SK-N-MC (cell line): ENCODE results near the gene ZNF496.

Source experiments
- DNase-seq: peaks from one replicate; pipeline ENCODE4 v3.0.0-alpha.2; 2011; ENCODE audit warnings: low read depth, low spot score
- H3K27ac ChIP-seq: fragments of 200-600 bp; sonication (generic); 2 replicates; pipeline ENCODE4 v1.5.1; 2016; ENCODE audit warnings: mixed run types
- H3K36me3 ChIP-seq: fragments of 200-600 bp; sonication (generic); 2 replicates; pipeline ENCODE4 v1.6.1; 2017; ENCODE audit warnings: antibody characterized with exemption, low read length, mixed read lengths; ENCODE audit not compliant: insufficient read depth
- H3K4me3 ChIP-seq: fragments of 200-600 bp; sonication (generic); 2 replicates; pipeline ENCODE4 v1.5.1; 2016
- H3K9ac ChIP-seq: fragments of 200-600 bp; sonication (generic); 2 replicates; pipeline ENCODE4 v1.8.0; 2017; ENCODE audit warnings: mixed run types, mixed read lengths; ENCODE audit not compliant: insufficient read length
- H3K9me3 ChIP-seq: fragments of 200-600 bp; sonication (generic); 2 replicates; pipeline ENCODE4 v1.6.1; 2017; ENCODE audit warnings: low read depth, mild to moderate bottlenecking, antibody characterized with exemption, low read length, moderate library complexity, mixed read lengths
- EZH2 ChIP-seq: fragments of 200-600 bp; sonication (generic); IDR thresholded peaks from one replicate; pipeline ENCODE4 v1.6.1; 2017; ENCODE audit warnings: antibody characterized with exemption
- FOXP2 ChIP-seq: optimal IDR thresholded peaks from 2 replicates; pipeline ENCODE3; 2011; ENCODE audit warnings: mild to moderate bottlenecking, moderate library complexity; ENCODE audit not compliant: insufficient read depth; ENCODE audit errors: extremely low read length, control extremely low read depth
- POLR2AphosphoS5 ChIP-seq: IDR thresholded peaks from 2 replicates; pipeline ENCODE4 v1.6.1; 2012; ENCODE audit warnings: mild to moderate bottlenecking, low read depth, low read length, borderline replicate concordance

ZNF496 gene

DNA sequence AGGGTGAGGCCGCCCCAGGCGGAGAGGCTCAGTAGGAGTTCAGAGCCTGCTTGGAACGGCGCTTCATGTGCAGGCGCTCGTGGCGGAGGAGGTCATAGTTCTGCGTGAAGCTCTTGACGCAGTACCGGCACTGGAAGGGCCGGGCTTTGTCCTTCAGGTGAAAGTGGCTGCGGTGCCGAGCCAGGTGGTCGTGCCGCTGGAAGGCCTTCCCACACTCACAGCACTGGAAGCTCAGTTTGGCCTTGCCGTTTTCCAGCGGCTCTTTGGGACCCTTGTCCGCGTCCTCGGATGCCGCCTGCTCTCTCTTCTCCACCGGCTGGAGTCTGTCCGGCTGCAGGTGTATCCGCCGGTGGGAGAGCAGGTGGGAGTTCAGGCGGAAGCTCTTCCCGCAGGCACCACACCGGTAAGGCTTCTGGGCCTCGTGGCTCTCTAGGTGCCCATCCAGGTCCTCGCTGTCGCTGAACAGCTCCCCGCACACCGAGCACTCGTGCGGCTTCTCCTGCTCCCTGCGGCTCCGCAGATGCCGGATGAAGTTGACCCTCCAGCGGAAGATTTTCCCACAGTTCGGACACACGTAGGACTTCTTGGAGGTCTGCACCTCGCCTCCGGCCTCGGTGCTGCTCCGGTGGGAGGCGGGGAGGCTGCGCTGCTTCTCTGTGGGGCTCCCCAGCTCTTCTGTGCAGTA lies 31.0 kb downstream of the ZNF496 start:
- Histone ChIP-seq H3K27ac (no peak overlapping the region), H3K4me3 (no peak overlapping the region), H3K36me3 (peaks cover 17% of the 10 kb centered on the region; the same call in 1 of the 2 replicates), H3K9me3 (no peaks in the 10 kb centered on the region), H3K9ac (no peak overlapping the region)
- TF ChIP-seq EZH2 (no peak), FOXP2 (no peak), POLR2AphosphoS5 (no peak)
- no peak for DNase-seq

DNA sequence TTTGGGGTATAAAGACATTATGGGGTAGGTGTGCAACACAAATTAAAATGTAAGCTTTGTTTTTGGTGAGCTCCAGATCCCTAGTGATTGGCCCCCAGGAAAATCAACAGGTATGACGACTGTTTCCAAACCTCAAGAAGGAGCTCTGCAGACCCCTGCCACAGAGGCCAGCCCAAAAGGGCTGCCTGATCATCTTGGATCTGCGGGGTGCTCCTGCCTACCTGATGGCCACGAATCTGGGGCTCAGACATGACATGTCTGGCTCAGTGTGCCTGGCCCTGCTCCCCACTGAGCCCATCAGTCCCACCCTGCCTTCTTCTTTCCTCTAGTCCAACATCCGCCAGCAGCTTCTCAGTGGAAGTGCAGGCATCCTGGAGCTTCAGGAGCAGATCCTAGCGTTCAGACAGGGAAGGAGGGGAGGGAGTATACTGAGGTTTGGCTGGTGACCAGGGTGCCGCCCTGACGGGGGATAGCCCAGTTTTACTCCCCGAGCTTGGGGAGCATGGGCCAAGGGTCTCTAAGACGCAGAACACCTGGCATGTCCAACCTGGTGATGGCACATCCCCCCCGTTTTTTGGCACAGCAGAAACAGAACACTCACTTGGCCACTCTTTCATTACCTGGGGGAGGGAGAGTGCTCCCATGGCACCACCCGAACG lies 31.8 kb downstream of the ZNF496 start:
- no peak for TF ChIP-seq EZH2
- TF ChIP-seq POLR2AphosphoS5: no peak
- TF ChIP-seq FOXP2: no peak
- no peaks in the 10 kb centered on the region for H3K9me3 ChIP-seq
- no peak for DNase-seq

DNA sequence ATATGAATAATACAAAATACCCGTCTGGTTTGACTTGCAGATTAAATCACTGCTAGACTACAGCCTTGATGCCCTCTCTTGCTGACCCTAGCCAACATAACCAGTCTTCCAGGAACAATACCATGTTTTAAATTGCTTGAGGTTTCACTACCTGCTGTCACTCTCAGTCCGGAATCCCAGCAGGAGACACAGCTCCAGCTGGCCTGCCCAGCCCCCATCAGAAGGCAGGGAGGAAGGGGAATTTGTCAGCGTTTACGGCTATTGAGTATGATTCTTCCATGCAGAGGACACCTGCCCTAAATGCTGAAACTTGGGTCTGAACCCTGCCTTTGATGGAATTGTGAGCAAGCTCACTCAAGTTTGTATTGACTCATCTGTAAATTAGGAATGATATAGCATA lies 33.0 kb downstream of the ZNF496 start:
- DNase-seq: no peak
- H3K27ac ChIP-seq: no peak overlapping the region
- no peak overlapping the region for H3K9ac ChIP-seq
- peaks cover 9% of the 10 kb centered on the region; the same call in 1 of the 2 replicates for H3K36me3 ChIP-seq
- no peaks in the 10 kb centered on the region for H3K9me3 ChIP-seq
- no peak overlapping the region for H3K4me3 ChIP-seq
- TF ChIP-seq EZH2 (no peak), POLR2AphosphoS5 (no peak), FOXP2 (no peak)

More for the DNA sequence above, 31.8 kb downstream of the ZNF496 start:
- Histone ChIP-seq H3K9ac (no peak overlapping the region), H3K27ac (no peak overlapping the region), H3K36me3 (peaks cover 12% of the 10 kb centered on the region; the same call in 1 of the 2 replicates), H3K4me3 (no peak overlapping the region)

DNA sequence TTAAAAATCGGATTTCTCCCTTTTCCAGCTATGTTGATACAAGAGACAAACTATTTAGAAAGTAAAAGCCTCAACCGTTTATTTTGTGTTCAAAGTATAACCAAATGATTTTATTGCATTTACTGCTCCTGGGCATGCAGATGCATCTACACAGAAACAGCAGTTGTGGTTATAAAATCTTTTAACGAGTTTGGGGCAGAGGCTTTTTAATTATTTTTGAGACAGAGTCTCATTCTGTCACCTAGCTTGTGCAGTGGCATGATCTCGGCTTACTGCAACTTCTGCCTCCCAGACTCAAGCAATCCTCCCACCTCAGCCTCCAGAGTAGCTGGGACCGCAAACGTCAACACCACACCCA lies 33.6 kb downstream of the ZNF496 start:
- Histone ChIP-seq H3K9me3 (no peaks in the 10 kb centered on the region), H3K9ac (no peak overlapping the region), H3K36me3 (peaks cover 6% of the 10 kb centered on the region; the same call in 1 of the 2 replicates), H3K27ac (no peak overlapping the region), H3K4me3 (no peak overlapping the region)
- no peak for DNase-seq
- no peak for TF ChIP-seq FOXP2

DNA sequence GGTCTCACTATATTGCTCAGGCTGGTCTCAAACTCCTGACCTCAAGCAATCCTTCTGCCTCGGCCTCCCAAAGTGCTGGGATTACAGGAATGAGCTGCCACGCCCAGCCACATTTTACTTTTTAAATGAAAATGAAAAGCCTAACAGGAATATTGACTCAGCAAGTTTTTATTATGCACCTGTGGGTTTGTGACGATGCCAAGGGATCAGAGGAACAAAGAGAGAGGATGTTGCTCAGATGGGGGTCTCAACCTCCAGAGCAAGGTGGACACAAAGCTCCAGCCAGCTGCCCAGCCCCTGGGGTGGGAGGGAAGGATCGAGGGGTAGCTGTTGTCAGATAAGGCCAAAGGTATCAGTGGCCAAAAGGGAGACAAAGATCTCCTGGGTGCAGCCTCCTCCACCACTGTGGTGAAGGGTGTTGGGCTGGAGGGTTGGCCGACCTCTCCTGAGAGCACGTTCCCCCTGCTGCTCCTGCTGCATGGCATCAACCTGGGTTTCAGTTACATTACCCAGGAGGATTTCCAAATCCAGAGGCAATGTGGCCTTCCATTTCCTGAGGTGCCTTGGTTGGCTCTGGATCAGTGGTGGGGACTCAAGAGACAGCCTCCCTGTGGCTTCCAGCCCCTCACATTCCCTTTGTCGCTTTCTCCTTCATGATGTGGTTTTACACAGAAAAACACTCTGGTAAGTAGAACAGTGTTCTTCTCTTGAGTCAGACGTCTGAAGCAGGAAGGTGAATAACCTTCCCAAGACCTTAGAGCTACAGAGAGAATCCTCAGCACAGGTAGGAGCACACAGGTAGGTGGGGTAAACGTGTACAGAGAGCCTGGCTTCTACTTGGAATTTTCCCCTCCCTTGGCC lies 34.2 kb downstream of the ZNF496 start:
- Histone ChIP-seq H3K9ac (no peak overlapping the region), H3K27ac (no peak overlapping the region), H3K9me3 (no peaks in the 10 kb centered on the region)

DNA sequence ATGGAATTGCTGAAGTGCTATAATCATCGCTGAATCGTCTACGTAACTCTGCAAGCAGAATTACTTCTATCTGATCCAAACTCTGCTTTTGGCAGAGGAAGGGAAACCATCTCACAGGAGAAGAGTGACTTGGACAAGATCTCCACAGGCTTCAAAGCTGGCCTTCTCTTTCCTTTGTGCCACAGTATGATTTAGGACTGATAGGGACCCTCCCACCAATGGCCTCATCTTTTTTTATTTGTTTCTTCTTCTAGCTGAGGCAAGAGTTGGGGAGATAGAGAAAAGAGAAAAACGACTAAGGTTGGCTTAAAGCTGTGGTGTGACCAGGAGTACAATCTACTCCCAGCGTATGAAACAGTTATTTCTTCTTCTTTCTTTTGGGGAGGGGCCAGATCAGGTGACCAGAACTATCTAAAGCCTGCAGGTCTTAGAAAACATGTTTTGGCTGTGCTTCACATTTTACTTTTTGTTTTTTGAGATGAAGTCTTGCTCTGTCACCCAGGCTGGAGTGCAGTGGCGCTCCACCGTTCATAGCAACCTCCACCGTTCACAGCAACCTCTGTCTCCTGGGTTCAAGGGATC lies 35.0 kb downstream of the ZNF496 start:
- DNase-seq: no peak
- no peaks in the 10 kb centered on the region for H3K9me3 ChIP-seq
- no peaks in the 10 kb centered on the region; the same call in 1 of the 2 replicates for H3K36me3 ChIP-seq
- H3K27ac ChIP-seq: no peak overlapping the region
- TF ChIP-seq EZH2 (no peak), FOXP2 (no peak), POLR2AphosphoS5 (no peak)
- no peak overlapping the region for H3K4me3 ChIP-seq
- H3K9ac ChIP-seq: no peak overlapping the region

More for the DNA sequence above, 34.2 kb downstream of the ZNF496 start:
- no peaks in the 10 kb centered on the region; the same call in 1 of the 2 replicates for H3K36me3 ChIP-seq
- no peak overlapping the region for H3K4me3 ChIP-seq
- DNase-seq: no peak
- TF ChIP-seq EZH2 (no peak), POLR2AphosphoS5 (no peak), FOXP2 (no peak)

- no peak overlapping the region for H3K27ac ChIP-seq
- TF ChIP-seq FOXP2 (no peak), EZH2 (no peak), POLR2AphosphoS5 (no peak)
- H3K9ac ChIP-seq: no peak overlapping the region
- no peaks in the 10 kb centered on the region; the same call in 1 of the 2 replicates for H3K36me3 ChIP-seq
- DNase-seq: no peak
- H3K4me3 ChIP-seq: no peak overlapping the region
- no peaks in the 10 kb centered on the region for H3K9me3 ChIP-seq
These were observed 35.9 kb downstream of the ZNF496 start for GRCh38 chr1:247295746-247296145.

DNA sequence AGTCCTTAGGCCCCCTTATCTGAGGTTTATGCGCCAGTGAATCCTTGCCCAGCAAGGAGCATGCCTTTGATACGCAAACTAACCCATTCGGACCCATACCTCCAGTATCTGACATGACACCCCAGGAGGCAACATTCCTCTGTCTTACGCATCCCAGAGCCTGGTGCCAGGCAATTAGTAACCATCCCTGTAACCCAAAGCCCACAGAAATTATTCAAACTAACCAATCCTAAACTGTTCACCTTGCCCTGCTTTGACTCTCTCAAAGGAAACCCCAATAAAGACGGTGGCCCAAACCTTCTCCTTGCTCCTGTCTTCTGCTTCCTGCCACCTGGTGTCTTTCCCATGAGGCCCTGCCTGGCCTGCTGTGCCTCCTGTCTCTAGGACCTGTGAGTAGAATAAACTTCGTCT lies 36.4 kb downstream of the ZNF496 start:
- Histone ChIP-seq H3K4me3 (no peak overlapping the region), H3K27ac (no peak overlapping the region), H3K9me3 (no peaks in the 10 kb centered on the region), H3K36me3 (no peaks in the 10 kb centered on the region), H3K9ac (no peak overlapping the region)
- no peak for DNase-seq
- TF ChIP-seq FOXP2 (no peak), EZH2 (no peak), POLR2AphosphoS5 (no peak)
